A673 (cell line): ENCODE data around the gene TNFRSF17. TPM values are rescaled to one million over a fixed set of nuclear protein-coding genes. Genes with fewer than 3 reads are reported as not detected.

Experiments
- BruUV-seq: library from RNA; stranded (reverse); fragments of 400-500 nt; replicated peaks from 2 replicates; lab custom pipeline; 2021; lab: Mats Ljungman, UMichigan
- CTCF ChIA-PET: fragments of 300-600 bp; sonication (Branson Sonifier 250); formaldehyde crosslinking; loops from one replicate; lab custom pipeline; 2022; ENCODE audit warnings: antibody characterized with exemption; lab: Charles Lee
- POLR2A ChIA-PET: fragments of 300-600 bp; sonication (Branson Sonifier 250); formaldehyde crosslinking; loops from one replicate; lab custom pipeline; 2022; ENCODE audit warnings: antibody characterized with exemption; ENCODE audit not compliant: low non-redundant PET; lab: Charles Lee
- DNase-seq: peaks from one replicate; pipeline ENCODE4 v3.0.0-alpha.2; 2015; ENCODE audit warnings: low spot score
- H3K27ac ChIP-seq: fragments of 200-600 bp; sonication (generic); 2 replicates; pipeline ENCODE4 v1.5.1; 2016; ENCODE audit warnings: mixed run types, low read depth, mild to moderate bottlenecking, mixed read lengths, antibody characterized with exemption, low read length; ENCODE audit not compliant: poor library complexity, severe bottlenecking
- H3K27me3 ChIP-seq: fragments of 200-600 bp; sonication (generic); replicated peaks from 2 replicates; pipeline ENCODE4 v1.6.1; 2017; ENCODE audit warnings: mixed run types, low read depth, mild to moderate bottlenecking, mixed read lengths, antibody characterized with exemption, low read length; ENCODE audit not compliant: insufficient read depth, poor library complexity
- H3K36me3 ChIP-seq: fragments of 200-600 bp; sonication (generic); 2 replicates; pipeline ENCODE4 v1.6.1; 2016; ENCODE audit warnings: mixed run types, mild to moderate bottlenecking, mixed read lengths, antibody characterized with exemption, low read length; ENCODE audit not compliant: insufficient read depth, poor library complexity, severe bottlenecking
- H3K4me1 ChIP-seq: fragments of 200-600 bp; sonication (generic); 2 replicates; pipeline ENCODE4 v1.6.1; 2017; ENCODE audit warnings: mixed run types, mild to moderate bottlenecking, mixed read lengths, antibody characterized with exemption, low read length; ENCODE audit not compliant: insufficient read depth, poor library complexity, severe bottlenecking
- H3K4me3 ChIP-seq: fragments of 200-600 bp; sonication (generic); 2 replicates; pipeline ENCODE4 v1.5.1; 2016; ENCODE audit warnings: low read depth, mixed run types, mild to moderate bottlenecking, mixed read lengths, low read length; ENCODE audit not compliant: poor library complexity, severe bottlenecking
- H3K9me3 ChIP-seq: fragments of 200-600 bp; sonication (generic); 2 replicates; pipeline ENCODE4 v1.6.1; 2016; ENCODE audit warnings: mixed run types, low read depth, mild to moderate bottlenecking, mixed read lengths, antibody characterized with exemption, low read length; ENCODE audit not compliant: poor library complexity, severe bottlenecking
- CTCF ChIP-seq: fragments of 300-800, 200-600 bp; sonication (generic); conservative IDR thresholded peaks from 2 replicates; pipeline ENCODE4 v1.5.1; 2017; ENCODE audit warnings: low read depth, mild to moderate bottlenecking, antibody characterized with exemption, low read length, moderate library complexity, mixed read lengths
- EZH2 ChIP-seq: fragments of 200-600 bp; sonication (generic); IDR thresholded peaks from 2 replicates; pipeline ENCODE4 v1.6.1; 2017; ENCODE audit warnings: borderline replicate concordance, low read depth, mild to moderate bottlenecking, mixed read lengths, antibody characterized with exemption, low read length; ENCODE audit not compliant: poor library complexity, severe bottlenecking
- intact Hi-C: fragments of 100-400 bp; cut with micrococcal nuclease; formaldehyde crosslinking; loops from one replicate; pipeline ENCODE4 v1.10.0; 2022; ENCODE audit not compliant: unreplicated experiment
- total RNA-seq: library from RNA; stranded (reverse); gene quantifications from 2 replicates; pipeline ENCODE4 v1.2.3, GENCODE V29; 2021

The TNFRSF17 gene
- total RNA-seq, 1 experiment from 2014 or later = not detected

- no peaks in the 10 kb centered on the region for H3K36me3 ChIP-seq
- no peaks in the 10 kb centered on the region for H3K9me3 ChIP-seq
- H3K4me1 ChIP-seq = no peaks in the 10 kb centered on the region
- no peak overlapping the region for H3K4me3 ChIP-seq
- TF ChIP-seq EZH2 (no peak), CTCF (no peak)
- intact Hi-C loops = no loop called here
- H3K27ac ChIP-seq = no peak overlapping the region
- no peaks in the 10 kb centered on the region for H3K27me3 ChIP-seq
- ChIA-PET CTCF (no interaction called here), POLR2A (no interaction called here)
- DNase-seq = no peak
- no TSS peak for BruUV-seq
Measured at GRCh38 chr16:11988258-11988978, 23.4 kb downstream of the TNFRSF17 start.

GRCh38 chr16:11990702-11991390 lies 25.8 kb downstream of the TNFRSF17 start:
- no TSS peak for BruUV-seq
- no peak overlapping the region for H3K4me3 ChIP-seq
- intact Hi-C loops = no loop called here
- H3K9me3 ChIP-seq = no peaks in the 10 kb centered on the region
- no peak for DNase-seq
- no peaks in the 10 kb centered on the region for H3K36me3 ChIP-seq
- ChIA-PET CTCF (interaction anchor here (0.5 kb wide), 1 partner anchor 18 kb away, joined by 8 read pairs; no protein-coding TSS in a partner anchor), POLR2A (no interaction called here)
- no peaks in the 10 kb centered on the region for H3K27me3 ChIP-seq
- H3K4me1 ChIP-seq = no peaks in the 10 kb centered on the region
- H3K27ac ChIP-seq = no peak overlapping the region
- TF ChIP-seq EZH2 (no peak), CTCF (no peak)

GRCh38 chr16:11992008-11992584 lies 27.1 kb downstream of the TNFRSF17 start:
- POLR2A ChIA-PET = no interaction called here

More at GRCh38 chr16:11992008-11992584, 27.1 kb downstream of the TNFRSF17 start:
- no peak overlapping the region for H3K4me3 ChIP-seq
- H3K27me3 ChIP-seq = no peaks in the 10 kb centered on the region
- no peaks in the 10 kb centered on the region for H3K4me1 ChIP-seq
- BruUV-seq = no TSS peak
- TF ChIP-seq EZH2 (no peak), CTCF (no peak)
- intact Hi-C loops = no loop called here
- no peak overlapping the region for H3K27ac ChIP-seq
- H3K9me3 ChIP-seq = no peaks in the 10 kb centered on the region
- CTCF ChIA-PET = no interaction called here
- no peaks in the 10 kb centered on the region for H3K36me3 ChIP-seq
- no peak for DNase-seq
